ENCODE data around the gene TESK2.

TESK2 gene

DNA sequence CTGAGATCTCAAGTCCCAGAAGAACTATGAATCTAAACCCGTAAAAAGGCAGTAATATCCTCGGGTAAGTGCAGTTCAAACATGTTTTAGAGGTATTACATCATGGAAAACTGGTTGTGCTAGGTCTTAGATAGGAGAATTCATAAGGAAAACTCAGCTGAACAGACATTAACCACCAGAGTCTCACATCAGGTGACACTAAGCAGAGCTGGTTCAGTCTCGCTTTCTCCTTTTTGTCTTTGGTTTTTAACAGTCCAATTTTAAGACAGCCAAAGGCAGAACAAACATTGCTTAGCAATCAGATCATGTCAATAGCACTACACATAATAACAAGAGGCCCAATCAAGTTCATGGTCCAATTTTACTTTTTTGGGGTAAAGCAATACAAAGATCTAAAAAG is 87.7 kb downstream of the TESK2 start:
- TF ChIP-seq CTCF (IDR thresholded peaks at IDR 0.05): no peak

DNA sequence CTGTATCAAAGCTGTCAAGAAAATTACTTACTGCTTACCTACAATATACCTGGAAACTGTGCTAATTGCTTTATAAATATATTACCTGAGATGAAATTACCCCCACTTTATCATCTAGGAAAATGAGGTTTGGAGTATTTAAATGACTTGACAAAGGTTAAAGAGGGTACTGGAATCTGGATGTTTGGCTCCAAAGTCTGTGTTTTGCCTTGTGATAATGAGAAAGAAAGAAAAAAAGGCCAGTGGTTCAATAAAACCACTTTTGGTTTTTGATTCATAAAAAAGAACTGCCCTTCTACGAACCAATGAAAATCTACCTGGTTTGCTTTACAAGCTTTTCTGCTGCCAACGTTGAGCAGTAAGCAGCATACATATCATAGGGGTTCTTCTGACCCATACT is 89.4 kb downstream of the TESK2 start:
- no peak for TF ChIP-seq CTCF (IDR thresholded peaks at IDR 0.05)

DNA sequence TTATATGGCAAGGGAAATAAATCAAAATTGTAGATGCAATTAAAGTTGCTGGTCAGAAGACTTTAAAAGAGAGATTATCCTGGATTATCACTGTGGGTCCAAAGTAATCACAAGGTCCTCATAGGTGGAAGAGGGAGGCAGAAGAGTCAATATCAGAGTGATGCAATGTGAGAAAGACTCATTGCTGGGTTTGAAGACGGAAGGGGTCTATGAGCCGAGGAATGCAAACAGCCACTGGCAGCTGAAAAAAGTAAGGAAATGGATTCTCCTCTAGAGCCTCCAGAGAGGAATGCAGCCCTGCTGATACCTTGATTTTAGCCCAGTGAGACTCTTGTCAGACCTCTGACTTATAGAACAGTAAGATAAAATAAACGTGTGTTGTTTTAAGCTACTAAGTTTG is 90.9 kb downstream of the TESK2 start:
- TF ChIP-seq CTCF (IDR thresholded peaks at IDR 0.05): no peak

GRCh38 chr1:45397285-45397684 is 93.7 kb downstream of the TESK2 start:
- TF ChIP-seq CTCF (IDR thresholded peaks at IDR 0.05): no peak

GRCh38 chr1:45395582-45395981 is 95.4 kb downstream of the TESK2 start:
- no peak for TF ChIP-seq CTCF (IDR thresholded peaks at IDR 0.05)

- no peak for TF ChIP-seq CTCF (IDR thresholded peaks at IDR 0.05)
These were observed 95.9 kb downstream of the TESK2 start for GRCh38 chr1:45395051-45395450.

- TF ChIP-seq CTCF (IDR thresholded peaks at IDR 0.05): no peak
These were observed 96.6 kb downstream of the TESK2 start for GRCh38 chr1:45394342-45394741.

GRCh38 chr1:45393718-45394302 is 97.2 kb downstream of the TESK2 start:
- no peak for TF ChIP-seq CTCF (IDR thresholded peaks at IDR 0.05)
